ENCODE results near the gene STAG2. TPM values are rescaled to one million over a fixed set of nuclear protein-coding genes. Genes with fewer than 3 reads are reported as not detected.

The STAG2 gene
- total and polyA plus RNA-seq, 2 of the 13 experiments (the other 11 are each of a cell fraction or from before 2014, with no cell fraction given): 21.0 to 50.8 TPM

DNA sequence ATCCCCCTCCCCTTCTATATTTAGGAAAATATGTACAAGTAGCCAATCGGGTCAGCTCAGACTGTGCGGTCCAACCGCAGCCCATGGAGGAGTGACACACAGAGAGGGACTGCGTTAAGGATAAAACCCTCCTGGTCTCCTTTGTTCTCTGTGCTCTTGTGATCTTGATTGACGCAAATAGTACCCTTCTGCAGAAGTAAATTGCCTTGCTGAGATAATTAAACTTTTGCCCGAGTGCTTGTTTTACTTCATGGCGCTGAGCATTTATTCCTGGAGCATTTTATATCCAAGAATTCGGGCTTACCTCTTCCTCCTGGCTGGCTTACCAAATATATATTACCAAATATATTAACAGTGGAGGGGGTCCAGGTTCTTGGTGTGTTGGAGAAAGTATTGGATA, 184.2 kb downstream of the STAG2 start:
- Histone ChIP-seq H3K4me2 (ENCODE audit: low read depth, low read length) (peak overlapping the region; percentile 45; the same call in 1 of the 2 replicates), H3K27me3 (ENCODE audit: control insufficient read depth in 1 of 2, insufficient read depth in 2 of 2, low read length in 2 of 2) (no peaks in the 10 kb centered on the region), H3K4me1 (ENCODE audit: insufficient read depth, low read length) (no peaks in the 10 kb centered on the region), H3K36me3 (replicated peaks in 1 of 2; ENCODE audit: control insufficient read depth in 1 of 2, insufficient read depth in 2 of 2, low read length in 2 of 2) (no peaks in the 10 kb centered on the region), H3K27ac (ENCODE audit: extremely low read length, insufficient read depth, low read length) (no peak overlapping the region), H3K4me3 (replicated peaks in 1 of 3; ENCODE audit: insufficient read depth in 1 of 3, low read depth in 2 of 3, low read length in 3 of 3) (peak overlapping the region in 1 of 3 experiments; percentile 10; a peak in 3 of 6 replicates), H2AFZ (ENCODE audit: low read length) (no peak overlapping the region), H3K9me3 (ENCODE audit: low read length) (no peaks in the 10 kb centered on the region), H3K79me2 (ENCODE audit: insufficient read depth, low read length) (no peaks in the 10 kb centered on the region), H4K20me1 (ENCODE audit: insufficient read depth, low read length) (no peaks in the 10 kb centered on the region), H3K9ac (ENCODE audit: insufficient read depth, low read depth, low read length) (no peak overlapping the region)
- FAIRE-seq (no peak), DNase-seq (ENCODE audit: low spot score) (no peak), ATAC-seq (no peak)
- 68% methylated on average over 8 of the region's 8 CpGs for WGBS (ENCODE audit: low lambda C conversion rate)
- ChIA-PET POLR2A (no interaction called here), CTCF (ENCODE audit: low intra/inter-chr PET ratio, low total read pairs) (no interaction called here)
- in situ Hi-C loops (cut with HindIII; ENCODE audit: extremely low pct_ligation_motif_present, low pct_unique_long_range_greater_than_20kb) (no loop called here), intact Hi-C loops (cut with micrococcal nuclease; ENCODE audit: unreplicated experiment) (no loop called here)
- BruUV-seq (replicated peaks): no TSS peak
- TF ChIP-seq RORA (CRISPR knock-in tag; IDR thresholded peaks at IDR 0.05): no peak
- no peak for TF ChIP-seq NFIC (IDR thresholded peaks at IDR 0.05; ENCODE audit: low read length)
- TF ChIP-seq GPN1 (CRISPR knock-in tag; IDR thresholded peaks at IDR 0.05; ENCODE audit: borderline replicate concordance): no peak
- no peak for TF ChIP-seq DMTF1 (CRISPR knock-in tag; IDR thresholded peaks at IDR 0.05)
- no peak for TF ChIP-seq FOSL1 (CRISPR knock-in tag; IDR thresholded peaks at IDR 0.05; ENCODE audit: borderline replicate concordance)
- no peak for TF ChIP-seq SALL1 (CRISPR knock-in tag; IDR thresholded peaks at IDR 0.05)
- no peak for TF ChIP-seq ZNF720 (CRISPR knock-in tag; IDR thresholded peaks at IDR 0.05)
- TF ChIP-seq, protein P1, sequence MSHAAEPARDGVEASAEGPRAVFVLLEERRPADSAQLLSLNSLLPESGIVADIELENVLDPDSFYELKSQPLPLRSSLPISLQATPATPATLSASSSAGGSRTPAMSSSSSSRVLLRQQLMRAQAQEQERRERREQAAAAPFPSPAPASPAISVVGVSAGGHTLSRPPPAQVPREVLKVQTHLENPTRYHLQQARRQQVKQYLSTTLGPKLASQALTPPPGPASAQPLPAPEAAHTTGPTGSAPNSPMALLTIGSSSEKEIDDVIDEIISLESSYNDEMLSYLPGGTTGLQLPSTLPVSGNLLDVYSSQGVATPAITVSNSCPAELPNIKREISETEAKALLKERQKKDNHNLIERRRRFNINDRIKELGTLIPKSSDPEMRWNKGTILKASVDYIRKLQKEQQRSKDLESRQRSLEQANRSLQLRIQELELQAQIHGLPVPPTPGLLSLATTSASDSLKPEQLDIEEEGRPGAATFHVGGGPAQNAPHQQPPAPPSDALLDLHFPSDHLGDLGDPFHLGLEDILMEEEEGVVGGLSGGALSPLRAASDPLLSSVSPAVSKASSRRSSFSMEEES (CRISPR knock-in tag; IDR thresholded peaks at IDR 0.05): no peak
- TF ChIP-seq ATF6 (CRISPR knock-in tag; conservative IDR thresholded peaks at IDR 0.05): no peak
- no peak for TF ChIP-seq FOXK2 (IDR thresholded peaks at IDR 0.05)
- TF ChIP-seq SOX13 (IDR thresholded peaks at IDR 0.05): no peak
- TF ChIP-seq SOX13 (CRISPR knock-in tag; conservative IDR thresholded peaks at IDR 0.05 in 1 of 2, IDR thresholded peaks at IDR 0.05 in 1 of 2): no peak
- no peak for TF ChIP-seq RNF2 (conservative IDR thresholded peaks at IDR 0.05; ENCODE audit: low read depth)
- no peak for TF ChIP-seq SIX1 (CRISPR knock-in tag; IDR thresholded peaks at IDR 0.05; ENCODE audit: borderline replicate concordance)
- no peak for TF ChIP-seq PCBP1 (IDR thresholded peaks at IDR 0.05; ENCODE audit: borderline replicate concordance, low read depth, low read length)
- TF ChIP-seq, protein P2, sequence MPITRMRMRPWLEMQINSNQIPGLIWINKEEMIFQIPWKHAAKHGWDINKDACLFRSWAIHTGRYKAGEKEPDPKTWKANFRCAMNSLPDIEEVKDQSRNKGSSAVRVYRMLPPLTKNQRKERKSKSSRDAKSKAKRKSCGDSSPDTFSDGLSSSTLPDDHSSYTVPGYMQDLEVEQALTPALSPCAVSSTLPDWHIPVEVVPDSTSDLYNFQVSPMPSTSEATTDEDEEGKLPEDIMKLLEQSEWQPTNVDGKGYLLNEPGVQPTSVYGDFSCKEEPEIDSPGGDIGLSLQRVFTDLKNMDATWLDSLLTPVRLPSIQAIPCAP (CRISPR knock-in tag; IDR thresholded peaks at IDR 0.05; ENCODE audit: low read depth): no peak
- no peak for TF ChIP-seq SYNCRIP (IDR thresholded peaks at IDR 0.05; ENCODE audit: insufficient read depth, low read depth, low read length)
- TF ChIP-seq ZNF841 (CRISPR knock-in tag; IDR thresholded peaks at IDR 0.05; ENCODE audit: borderline replicate concordance): no peak

Data from HepG2 (cell line).